COR-L47 (cell line): Measurements from ENCODE around the gene CUL2.
"Not testable (repeated sequence)": the region's sequence is repeated elsewhere in the genome, so short reads cannot be mapped to it uniquely, and the experiment has no call there.

Experiments used
- DNase-seq: peaks from one replicate; lab custom pipeline; 2025; lab: John Stamatoyannopoulos, UW

Gene CUL2

DNA sequence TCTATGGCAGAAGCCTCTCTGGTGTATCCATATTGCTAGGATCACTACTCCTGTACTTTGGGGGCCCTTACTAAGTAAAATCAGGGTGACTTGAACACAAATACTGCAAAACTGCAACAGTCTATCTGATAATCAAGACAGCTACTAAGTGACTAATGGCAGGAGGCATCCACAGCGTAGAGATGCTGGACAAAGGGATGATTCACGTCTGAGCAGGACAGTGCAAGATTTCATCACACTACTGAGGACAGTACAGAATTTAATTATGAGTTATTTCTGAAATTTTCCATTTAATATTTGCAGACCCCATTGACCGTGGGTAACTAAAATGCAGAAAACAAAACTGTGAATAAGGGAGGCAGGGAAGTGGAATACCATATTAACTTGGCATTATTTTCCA is 10.4 kb downstream of the CUL2 start:
- no peak for DNase-seq

- no peak for DNase-seq
Measured at GRCh38 chr10:35079265-35079664, 10.9 kb downstream of the CUL2 start.

DNA sequence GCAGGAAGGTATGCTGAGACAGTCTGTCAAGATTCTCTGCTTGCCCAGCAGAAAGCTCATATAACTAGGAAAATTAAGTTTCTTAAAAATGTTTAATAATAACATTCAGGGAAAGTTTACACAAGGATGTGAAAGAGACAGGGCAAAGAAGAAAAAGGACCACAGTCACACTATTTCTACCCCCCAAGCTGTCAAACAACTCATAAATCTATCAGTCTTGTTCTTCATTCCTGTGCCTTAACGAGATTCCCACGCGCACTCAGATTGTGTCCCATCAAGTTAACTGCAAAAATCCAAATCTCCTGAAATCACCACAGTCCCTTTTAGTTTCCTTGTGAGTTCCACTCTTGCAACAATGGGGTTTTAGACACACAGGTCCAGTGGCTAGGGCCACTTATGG is 14.9 kb downstream of the CUL2 start:
- DNase-seq = no peak

GRCh38 chr10:35074266-35074665 is 15.9 kb downstream of the CUL2 start:
- no peak for DNase-seq

DNA sequence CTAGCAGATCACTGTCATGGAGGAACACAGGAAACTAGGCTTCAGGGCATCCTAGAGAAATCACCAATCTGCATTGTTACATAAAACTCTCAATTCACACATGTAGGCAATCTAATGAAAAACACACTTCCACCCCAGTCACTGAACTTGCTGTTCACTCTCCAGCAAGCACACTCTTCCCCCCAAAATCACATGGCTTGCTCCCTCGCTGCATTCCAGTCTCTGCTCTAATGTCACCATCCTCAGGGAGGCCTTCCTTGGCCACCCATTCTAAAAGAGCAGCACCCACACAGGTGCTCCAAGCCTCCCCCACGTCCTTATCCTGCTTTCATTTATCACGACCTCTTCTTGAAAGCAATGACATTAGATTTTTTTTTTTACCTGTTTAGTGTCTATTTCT is 19.6 kb downstream of the CUL2 start:
- no peak for DNase-seq

- DNase-seq = no peak
Measured at GRCh38 chr10:35063837-35064454, 26.2 kb downstream of the CUL2 start.

DNA sequence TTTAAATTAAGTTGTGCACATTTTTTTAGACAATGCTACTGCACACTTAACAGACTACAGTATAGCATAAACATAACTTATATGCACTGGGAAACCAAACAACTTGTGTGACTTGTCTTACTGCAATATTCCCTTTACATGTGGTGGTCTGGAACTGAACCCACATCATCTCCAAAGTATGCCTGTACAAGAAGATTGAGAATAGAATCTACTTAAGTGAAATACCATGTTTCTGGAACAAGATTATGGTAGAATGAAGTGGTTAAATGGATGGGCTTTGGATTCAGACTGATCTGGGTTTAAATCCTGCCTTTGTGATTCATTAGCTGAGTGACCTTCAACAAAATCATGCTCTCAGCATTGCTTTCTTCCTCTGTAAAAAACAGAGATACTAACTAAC is 30.7 kb downstream of the CUL2 start:
- DNase-seq = no peak

DNA sequence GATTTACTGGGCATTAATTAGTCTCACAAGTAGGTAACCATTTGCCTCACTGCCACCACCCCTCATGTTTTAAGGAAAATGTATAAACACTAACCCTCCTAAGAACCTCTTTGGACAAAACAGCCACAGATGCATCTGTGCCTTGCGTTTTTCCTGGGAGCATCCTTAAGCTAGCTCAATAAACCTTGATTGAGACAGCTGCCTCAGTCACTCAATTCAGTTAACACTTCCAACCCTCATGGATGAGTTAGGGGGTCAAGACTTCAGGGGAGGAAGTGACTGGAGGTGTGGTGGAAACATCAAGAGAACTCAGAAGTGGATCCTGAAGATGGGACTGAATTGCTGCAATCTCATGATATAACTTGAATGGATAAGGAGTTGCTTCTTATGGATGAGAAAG is 31.5 kb downstream of the CUL2 start:
- DNase-seq = no peak

GRCh38 chr10:35058134-35058533 is 32.0 kb downstream of the CUL2 start:
- no peak for DNase-seq

GRCh38 chr10:35056686-35057085 is 33.5 kb downstream of the CUL2 start:
- DNase-seq = no peak

- no peak for DNase-seq
Measured at GRCh38 chr10:35056133-35056532, 34.0 kb downstream of the CUL2 start.

GRCh38 chr10:35050568-35050967 is 39.6 kb downstream of the CUL2 start:
- DNase-seq = no peak

DNA sequence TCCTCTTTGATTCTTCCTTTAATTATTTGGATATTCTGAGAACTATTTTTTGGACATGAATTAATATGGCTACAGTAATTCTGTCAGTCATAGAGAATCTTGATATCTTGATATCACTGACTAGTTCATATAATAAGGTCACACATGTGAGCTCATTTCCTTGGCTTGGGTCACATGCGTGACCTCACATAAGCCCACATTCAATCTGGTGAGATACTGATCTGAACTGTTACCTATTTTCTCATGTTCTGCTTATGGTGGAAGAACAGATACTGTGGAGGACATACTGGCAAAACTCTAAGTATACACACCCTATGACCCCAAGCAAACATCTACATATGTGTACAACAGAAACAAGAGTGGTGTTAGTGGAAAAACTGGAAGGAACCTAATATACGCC is 44.1 kb downstream of the CUL2 start:
- no peak for DNase-seq

- DNase-seq = not testable (repeated sequence)
Measured at GRCh38 chr10:35045275-35045674, 44.9 kb downstream of the CUL2 start.

- DNase-seq = no peak
Measured at GRCh38 chr10:35043796-35044344, 46.3 kb downstream of the CUL2 start.

DNA sequence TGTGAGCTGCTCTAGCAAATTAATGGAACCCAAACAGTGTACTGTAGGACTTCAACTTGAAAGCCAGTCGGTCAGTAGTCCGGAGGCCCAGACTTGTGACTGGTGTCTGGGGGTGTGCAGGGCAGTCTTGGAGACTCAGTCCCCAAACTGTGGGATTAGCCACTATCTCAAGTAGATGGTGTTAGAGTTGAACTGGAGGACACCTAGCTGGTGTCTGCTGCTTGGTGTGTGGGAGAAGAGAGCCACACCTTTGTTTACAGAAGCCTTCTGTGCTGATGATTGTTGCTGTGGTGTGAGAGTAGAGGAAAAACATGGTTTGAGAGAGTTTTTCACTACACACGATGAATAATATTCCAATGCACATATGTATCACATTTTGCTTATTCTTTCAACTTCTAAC is 47.4 kb downstream of the CUL2 start:
- no peak for DNase-seq

- DNase-seq = no peak
Measured at GRCh38 chr10:35041502-35041879, 48.6 kb downstream of the CUL2 start.

DNA sequence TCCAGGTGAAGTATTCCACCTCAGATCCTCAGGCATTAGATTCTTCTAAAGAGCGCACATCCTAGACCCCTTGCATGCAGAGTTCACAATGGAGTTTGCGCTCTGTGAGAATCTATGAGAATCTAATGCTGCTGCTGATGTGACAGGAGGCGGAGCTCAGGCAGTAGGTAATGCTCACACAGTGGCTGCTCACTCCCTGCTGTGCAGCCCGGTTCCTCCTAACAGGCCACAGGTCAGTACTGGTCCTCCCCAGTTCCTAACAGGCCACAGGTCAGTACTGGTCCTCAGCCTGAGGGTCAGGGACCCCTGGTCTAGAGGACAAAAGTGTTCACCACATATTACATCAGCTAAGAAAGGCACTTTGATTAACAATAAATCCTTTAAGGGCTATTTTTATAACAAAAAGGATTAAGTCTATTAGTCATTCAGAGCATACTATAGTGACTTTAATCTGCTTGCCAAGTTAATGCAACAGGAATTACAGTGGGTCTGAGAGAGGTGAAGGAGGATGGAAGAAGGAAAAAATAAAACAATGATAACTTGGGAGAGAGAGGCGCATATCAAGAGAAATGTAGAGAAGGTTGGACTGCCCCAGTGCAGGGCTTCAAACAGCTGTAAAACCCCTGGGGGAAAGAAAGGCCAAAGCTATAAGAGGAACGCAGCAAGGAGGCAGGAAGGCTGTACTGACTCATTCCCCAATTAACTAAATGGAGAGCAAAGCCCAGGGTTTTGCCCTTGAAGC is 49.2 kb downstream of the CUL2 start:
- no peak for DNase-seq

DNA sequence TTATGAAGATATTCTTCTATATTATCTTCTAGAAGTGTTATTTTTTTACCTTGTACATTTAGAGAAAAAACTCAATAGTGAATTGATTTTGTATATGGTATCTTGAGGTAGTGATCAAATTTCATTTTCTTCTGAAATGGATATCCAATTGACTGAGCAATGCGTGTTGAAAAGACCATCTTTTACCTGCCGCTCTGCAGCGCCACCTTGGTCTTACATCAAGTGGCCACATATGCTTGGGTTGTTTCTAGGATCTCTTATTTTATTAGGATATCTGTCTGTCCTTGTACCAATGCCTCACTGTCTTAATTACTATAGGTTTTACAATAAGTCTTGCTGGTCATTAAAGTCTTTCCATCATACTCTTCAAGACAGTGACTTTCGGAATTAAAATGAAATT is 53.0 kb downstream of the CUL2 start:
- DNase-seq = no peak

DNA sequence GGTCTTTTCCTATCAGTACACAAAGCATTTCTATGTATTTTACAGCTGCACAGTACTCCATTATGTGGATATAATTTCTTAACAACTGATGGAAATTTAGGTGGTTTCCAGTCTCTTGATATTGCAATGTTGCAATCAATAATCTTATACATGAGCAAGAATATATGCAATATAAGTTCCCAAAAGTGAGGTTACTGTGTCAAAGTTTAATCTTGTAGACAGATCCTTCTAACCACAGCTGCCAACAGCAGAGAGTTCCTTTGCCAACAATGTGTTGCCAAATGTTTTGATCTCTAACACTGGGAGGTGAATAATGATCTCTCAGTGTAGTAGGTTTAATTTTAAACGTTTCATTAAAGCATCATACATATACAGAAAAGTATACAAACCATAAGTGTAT is 54.5 kb downstream of the CUL2 start:
- DNase-seq = no peak

GRCh38 chr10:35027567-35027966 is 62.6 kb downstream of the CUL2 start:
- no peak for DNase-seq

DNA sequence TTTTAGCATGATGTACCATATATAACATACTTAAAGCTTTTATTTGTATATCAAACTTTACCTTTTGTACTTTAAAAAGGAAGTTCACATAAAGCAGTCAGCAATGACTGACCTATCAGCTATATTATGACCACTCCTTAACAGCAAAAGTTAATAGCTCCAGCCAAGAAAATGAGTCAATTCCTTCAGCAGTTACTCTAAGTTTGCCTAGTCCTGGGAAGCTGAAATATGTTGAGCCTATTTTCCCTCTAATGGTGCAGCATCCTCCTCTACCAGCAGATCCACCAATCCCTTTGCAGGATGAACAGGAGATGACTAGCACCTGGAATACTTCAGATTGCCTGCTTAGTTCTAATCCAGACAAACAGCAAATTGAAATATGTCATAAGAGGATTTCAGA is 64.2 kb downstream of the CUL2 start:
- DNase-seq = no peak

GRCh38 chr10:35020481-35020880 is 69.7 kb downstream of the CUL2 start:
- no peak for DNase-seq
